Astrocyte of the hippocampus (primary cell): ENCODE measurements around the gene INPP5F.
A peak's percentile ranks its signal among the peaks of the same experiment; 100 is the strongest.
"Not testable (repeated sequence)": the region's sequence is repeated elsewhere in the genome, so short reads cannot be mapped to it uniquely, and the experiment has no call there.

Experiments used
- DNase-seq: peaks from one replicate; pipeline ENCODE4 v3.0.0; 2011; ENCODE audit warnings: low read depth, low spot score

The INPP5F gene

GRCh38 chr10:119863951-119864565, 138.2 kb downstream of the INPP5F start:
- DNase-seq: no peak

- DNase-seq: no peak
These were observed 139.9 kb downstream of the INPP5F start for GRCh38 chr10:119865699-119866240.

GRCh38 chr10:119867317-119867716, 141.5 kb downstream of the INPP5F start:
- DNase-seq: no peak

GRCh38 chr10:119869398-119869797, 143.5 kb downstream of the INPP5F start:
- DNase-seq: not testable (repeated sequence)

- peak; percentile 52 for DNase-seq
These were observed 146.2 kb downstream of the INPP5F start for GRCh38 chr10:119871881-119872609.

- no peak for DNase-seq
These were observed 146.7 kb downstream of the INPP5F start, which contains the start of gene MCMBP for GRCh38 chr10:119872610-119872859. TSS of gene MCMBP (minus strand) at chr10:119872843. CDS start at chr10:119872584, 259 bp downstream.

- peak; percentile 97 for DNase-seq
These were observed 147.2 kb downstream of the INPP5F start for GRCh38 chr10:119872860-119873681.

- DNase-seq: no peak
These were observed 152.7 kb downstream of the INPP5F start for GRCh38 chr10:119878524-119878923.
